NCI-H146 (cell line): ENCODE data around the gene CBFA2T2.
"Not testable (repeated sequence)": the region's sequence is repeated elsewhere in the genome, so short reads cannot be mapped to it uniquely, and the experiment has no call there.

Experiments
- DNase-seq: peaks from one replicate; lab custom pipeline; 2025; lab: John Stamatoyannopoulos, UW

The CBFA2T2 gene

GRCh38 chr20:33575282-33575681, 85.4 kb downstream of the CBFA2T2 start:
- no peak for DNase-seq

GRCh38 chr20:33576432-33577125, 86.7 kb downstream of the CBFA2T2 start:
- DNase-seq: peak; percentile 61

- DNase-seq: peak; percentile 26
Observed at GRCh38 chr20:33578510-33578909, 88.6 kb downstream of the CBFA2T2 start.

GRCh38 chr20:33583143-33583542, 93.2 kb downstream of the CBFA2T2 start:
- no peak for DNase-seq

- no peak for DNase-seq
Observed at GRCh38 chr20:33584976-33585375, 95.1 kb downstream of the CBFA2T2 start.

GRCh38 chr20:33585413-33585812, 95.5 kb downstream of the CBFA2T2 start:
- no peak for DNase-seq

- DNase-seq: no peak
Observed at GRCh38 chr20:33589059-33589458, 99.2 kb downstream of the CBFA2T2 start.

GRCh38 chr20:33591901-33592300, 102.0 kb downstream of the CBFA2T2 start:
- DNase-seq: not testable (repeated sequence)

GRCh38 chr20:33594743-33595142, 104.8 kb downstream of the CBFA2T2 start:
- peak; percentile 33 for DNase-seq

GRCh38 chr20:33600414-33600813, 110.5 kb downstream of the CBFA2T2 start:
- DNase-seq: no peak

- no peak for DNase-seq
Observed at GRCh38 chr20:33600981-33601380, 111.1 kb downstream of the CBFA2T2 start.

- no peak for DNase-seq
Observed at GRCh38 chr20:33601861-33602260, 112.0 kb downstream of the CBFA2T2 start.

GRCh38 chr20:33602826-33603590, 113.1 kb downstream of the CBFA2T2 start:
- DNase-seq: no peak

GRCh38 chr20:33604084-33604990, 114.4 kb downstream of the CBFA2T2 start:
- no peak for DNase-seq

GRCh38 chr20:33604991-33605370, 115.1 kb downstream of the CBFA2T2 start:
- DNase-seq: no peak

- DNase-seq: no peak
Observed at GRCh38 chr20:33606118-33606771, 116.3 kb downstream of the CBFA2T2 start.

- DNase-seq: no peak
Observed at GRCh38 chr20:33609504-33609903, 119.6 kb downstream of the CBFA2T2 start.

GRCh38 chr20:33611106-33611505, 121.2 kb downstream of the CBFA2T2 start:
- DNase-seq: no peak

- DNase-seq: no peak
Observed at GRCh38 chr20:33612001-33612400, 122.1 kb downstream of the CBFA2T2 start.

GRCh38 chr20:33621717-33622400, 132.0 kb downstream of the CBFA2T2 start:
- DNase-seq: no peak

GRCh38 chr20:33622705-33623365, 132.9 kb downstream of the CBFA2T2 start:
- no peak for DNase-seq
